HT1080 (cell line): ENCODE measurements around the gene PCBP3. TPM values are rescaled to one million over a fixed set of nuclear protein-coding genes. Genes with fewer than 3 reads are reported as not detected.
"Not testable (repeated sequence)": the region's sequence is repeated elsewhere in the genome, so short reads cannot be mapped to it uniquely, and the experiment has no call there.

Source experiments
- DNase-seq: peaks from one replicate; pipeline ENCODE4 v3.0.0-alpha.2; 2015; ENCODE audit warnings: low read depth
- total RNA-seq: library from RNA; depleted of rRNA; stranded (reverse); fragments of >200 nt; shearing (Covaris generic); gene quantifications from 2 replicates; pipeline ENCODE4 v1.2.3, GENCODE V29; 2014

PCBP3 gene
- total RNA-seq, 1 experiment from 2014 or later = not detected

GRCh38 chr21:45836694-45837670, 193.5 kb downstream of the PCBP3 start:
- DNase-seq = no peak

DNA sequence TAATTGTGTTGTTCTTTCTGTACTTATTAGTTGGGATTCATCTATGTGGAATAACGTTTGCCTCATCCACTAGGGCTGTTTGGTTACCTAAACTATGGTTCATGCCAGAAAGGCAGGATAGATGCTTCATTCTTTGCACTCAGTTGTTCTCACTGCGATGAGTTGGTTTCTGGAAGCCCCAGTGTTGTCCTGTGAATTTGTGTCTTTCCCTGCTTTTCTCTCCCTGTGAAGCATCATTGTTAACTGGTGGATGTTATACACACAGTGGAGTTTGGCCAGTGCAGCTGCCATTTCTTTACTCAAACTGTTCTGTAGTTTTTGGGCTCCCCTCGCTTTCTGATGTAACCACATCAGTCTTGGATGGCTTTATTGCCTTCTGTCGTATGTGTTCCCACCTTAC, 194.4 kb downstream of the PCBP3 start:
- DNase-seq = no peak

DNA sequence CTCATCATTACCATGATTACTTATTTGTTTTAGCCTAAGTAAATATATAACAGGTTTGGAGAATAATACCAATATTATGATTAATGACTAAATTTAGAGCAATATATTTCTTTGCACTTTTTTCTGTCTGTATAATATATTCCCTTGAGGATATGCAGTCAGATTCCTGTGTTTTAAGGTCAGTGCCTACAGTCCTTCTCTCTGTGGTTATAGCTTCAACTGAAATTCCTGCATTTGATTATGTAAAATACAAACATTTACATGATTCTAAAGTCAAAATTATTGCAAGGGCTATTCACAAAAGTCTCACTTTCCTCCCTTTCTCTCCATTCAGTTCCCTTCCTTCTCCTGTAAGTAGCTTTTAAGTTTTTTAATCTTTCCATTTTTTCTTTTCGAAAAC, 195.1 kb downstream of the PCBP3 start:
- DNase-seq = no peak

DNA sequence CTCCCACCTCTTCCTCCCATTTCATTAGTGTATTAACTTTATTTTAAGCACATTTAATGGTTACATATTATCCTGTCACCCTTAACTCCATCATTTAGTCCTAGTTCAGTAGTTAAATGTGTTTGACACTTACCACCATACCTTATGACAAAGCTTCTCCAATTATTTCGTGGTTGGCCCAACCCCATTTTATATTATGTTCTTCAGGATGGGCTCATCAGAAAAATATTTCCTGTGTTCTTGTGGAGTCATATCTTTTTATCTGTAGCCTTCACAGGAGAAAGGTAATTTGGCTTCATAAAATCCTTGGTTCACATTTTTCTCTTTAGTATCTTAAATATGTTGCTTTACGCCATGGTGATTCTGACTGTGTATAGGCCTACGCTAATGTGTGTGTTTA, 195.7 kb downstream of the PCBP3 start:
- DNase-seq = peak; percentile 48

- no peak for DNase-seq
These were observed 197.5 kb downstream of the PCBP3 start for GRCh38 chr21:45841033-45841432.

DNA sequence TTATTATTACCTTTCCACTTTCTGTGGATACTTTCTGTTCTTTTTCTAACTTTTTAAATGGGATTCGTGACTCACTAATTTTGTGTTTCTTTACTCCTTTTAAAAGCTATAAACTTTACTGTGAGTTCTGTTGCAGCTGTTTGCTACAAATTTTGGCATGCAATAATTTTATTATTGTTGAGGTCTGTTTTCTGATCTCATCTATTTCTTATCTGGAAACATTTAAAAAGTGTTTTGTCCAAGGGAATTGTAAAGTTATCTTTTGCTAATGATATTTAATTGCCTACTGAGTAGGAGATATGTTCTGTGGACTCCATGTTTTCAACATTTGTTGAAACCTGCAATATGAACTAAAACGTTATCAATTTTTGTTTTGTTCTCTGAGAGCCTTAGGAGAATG, 199.9 kb downstream of the PCBP3 start:
- DNase-seq = no peak

- no peak for DNase-seq
These were observed 200.7 kb downstream of the PCBP3 start for GRCh38 chr21:45844181-45844580.

DNA sequence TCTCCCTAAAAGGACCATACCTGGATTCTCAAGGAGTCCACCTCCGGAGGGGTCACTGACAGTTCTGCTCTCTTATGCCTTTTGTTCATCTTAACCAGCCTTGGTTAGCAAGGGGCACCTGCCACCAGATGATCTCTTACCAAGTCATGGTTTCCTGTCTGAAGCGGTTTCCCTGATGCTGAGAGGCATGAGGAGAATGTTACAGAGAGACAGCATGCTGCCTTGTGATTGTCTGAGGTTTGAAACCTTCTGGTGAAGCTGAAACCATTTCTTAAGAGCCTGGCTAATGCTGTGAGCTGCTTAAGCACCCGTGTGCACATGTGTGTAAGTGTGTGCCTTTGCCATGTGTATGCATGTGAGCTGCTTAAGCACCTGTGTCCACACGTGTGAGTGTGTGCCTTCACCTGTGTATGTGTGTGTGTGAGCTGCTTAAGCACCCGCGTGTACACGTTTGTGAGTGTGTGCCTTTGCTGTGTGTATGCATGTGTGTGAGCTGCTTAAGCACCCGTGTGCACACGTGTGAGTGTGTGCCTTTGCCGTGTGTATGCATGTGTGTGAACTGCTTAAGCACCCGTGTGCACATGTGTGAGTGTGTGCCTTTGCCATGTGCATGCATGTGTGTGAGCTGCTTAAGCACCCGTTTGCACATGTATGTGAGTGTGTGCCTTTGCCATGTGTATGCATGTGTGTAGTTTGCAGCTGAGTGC, 201.7 kb downstream of the PCBP3 start:
- no peak for DNase-seq

- no peak for DNase-seq
These were observed 202.2 kb downstream of the PCBP3 start for GRCh38 chr21:45845770-45846090.

- no peak for DNase-seq
These were observed 203.0 kb downstream of the PCBP3 start for GRCh38 chr21:45846373-45847160.

GRCh38 chr21:45847870-45848269, 204.3 kb downstream of the PCBP3 start:
- DNase-seq = peak; percentile 57

- no peak for DNase-seq
These were observed 204.8 kb downstream of the PCBP3 start for GRCh38 chr21:45848331-45848730.

DNA sequence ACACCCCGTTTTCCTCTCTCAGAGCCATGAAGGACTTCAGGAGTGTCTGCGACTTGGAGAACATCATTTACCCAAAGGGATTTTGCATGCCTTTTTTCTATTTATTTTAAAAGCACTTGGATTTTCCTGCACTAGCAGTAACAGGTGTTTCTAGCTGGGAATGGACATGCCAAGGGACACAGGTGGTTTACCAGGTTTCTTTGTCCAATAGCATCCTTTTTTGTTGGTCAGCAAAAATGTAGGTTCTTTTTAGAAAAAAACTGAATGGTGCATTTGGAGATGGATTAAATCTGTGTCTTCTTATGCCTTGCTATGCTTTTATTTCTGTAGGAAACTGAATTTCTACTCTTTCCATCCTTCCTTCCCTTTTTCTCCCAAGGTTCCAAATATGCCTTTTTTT, 205.3 kb downstream of the PCBP3 start:
- DNase-seq = no peak

- DNase-seq = no peak
These were observed 206.1 kb downstream of the PCBP3 start for GRCh38 chr21:45849651-45850050.

GRCh38 chr21:45850181-45850580, 206.7 kb downstream of the PCBP3 start:
- DNase-seq = no peak

- not testable (repeated sequence) for DNase-seq
These were observed 208.9 kb downstream of the PCBP3 start for GRCh38 chr21:45852386-45852785.

- DNase-seq = no peak
These were observed 209.4 kb downstream of the PCBP3 start for GRCh38 chr21:45852886-45853400.

DNA sequence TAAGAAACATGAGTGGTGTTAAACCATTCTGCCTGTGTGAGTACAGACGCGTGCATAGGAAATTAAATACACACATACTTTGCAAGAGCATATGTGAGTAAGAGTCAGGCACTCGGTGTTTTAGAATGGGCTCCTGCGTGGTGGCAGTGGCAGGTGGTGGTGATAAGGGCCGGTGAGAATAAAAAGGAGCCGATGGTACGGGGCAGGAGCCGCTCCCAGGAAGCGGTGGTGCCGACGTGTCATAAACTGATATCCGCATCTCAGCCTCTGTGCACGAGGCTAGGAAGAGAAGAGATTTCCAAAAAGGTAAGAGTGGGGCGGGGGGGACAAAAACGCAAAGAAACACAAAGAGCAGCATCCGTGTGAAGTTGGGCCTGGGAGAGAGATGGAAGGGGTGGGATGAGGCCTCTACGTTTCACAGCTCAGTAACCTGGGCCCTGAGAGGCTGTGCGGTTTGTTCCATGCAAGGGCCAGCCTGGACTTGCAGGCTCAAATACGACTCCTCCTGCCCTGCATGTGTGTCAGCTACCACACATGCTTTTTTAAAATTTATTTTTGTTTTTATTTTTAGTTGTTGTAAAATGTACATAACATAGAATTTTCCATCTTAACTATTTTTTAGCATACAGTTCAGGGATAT, 210.3 kb downstream of the PCBP3 start:
- DNase-seq = no peak

DNA sequence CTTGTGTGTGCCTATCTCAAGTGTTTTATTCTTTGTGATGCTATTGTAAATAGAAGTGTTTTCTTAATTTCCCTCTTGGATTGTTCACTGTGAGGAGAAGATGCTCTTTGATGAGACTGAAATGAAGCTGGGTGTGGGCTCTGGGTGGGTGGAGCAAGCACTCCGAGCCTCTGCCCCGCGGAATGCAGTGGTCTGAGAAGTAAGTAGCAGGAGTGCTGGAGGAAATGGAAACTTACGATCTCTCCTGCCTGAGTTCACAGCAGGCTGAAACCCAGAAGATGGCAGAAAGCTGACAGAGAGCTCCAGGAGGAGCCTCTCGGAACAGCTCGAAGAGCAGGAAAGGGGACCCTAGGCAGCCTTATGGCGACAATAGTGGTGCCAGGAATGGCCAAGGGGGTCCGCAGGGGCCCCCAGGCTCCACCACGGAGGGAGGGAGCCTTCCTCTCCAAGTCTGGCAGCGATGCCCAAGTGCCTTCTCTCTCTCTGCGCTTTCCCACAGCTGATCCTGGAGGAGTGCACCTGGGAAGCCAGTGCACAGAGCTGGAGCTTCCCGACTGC, 211.2 kb downstream of the PCBP3 start:
- no peak for DNase-seq

GRCh38 chr21:45855248-45855811, 211.8 kb downstream of the PCBP3 start:
- DNase-seq = no peak
